B cell (primary cell): ENCODE measurements around the gene CHPT1.

Experiments used
- CTCF ChIP-seq: fragments of 200-600 bp; IDR thresholded peaks from one replicate; pipeline ENCODE4 v1.8.0; 2022; ENCODE audit warnings: antibody characterized with exemption, mild to moderate bottlenecking
- EZH2 ChIP-seq: IDR thresholded peaks from 2 replicates; pipeline ENCODE4 v1.6.1; 2012; ENCODE audit warnings: borderline replicate concordance, low read depth, mild to moderate bottlenecking, moderate library complexity, low read length; ENCODE audit not compliant: insufficient read depth, poor library complexity, severe bottlenecking

GRCh38 chr12:101680647-101681046 is 16.8 kb upstream of the CHPT1 start:
- TF ChIP-seq CTCF: no peak
- no peak for TF ChIP-seq EZH2
